ENCODE results near the gene SIAH2. TPM values are rescaled to one million over a fixed set of nuclear protein-coding genes. Genes with fewer than 3 reads are reported as not detected.

Gene SIAH2
- total RNA-seq, 1 donor from 2014 or later: 31.7 TPM

DNA sequence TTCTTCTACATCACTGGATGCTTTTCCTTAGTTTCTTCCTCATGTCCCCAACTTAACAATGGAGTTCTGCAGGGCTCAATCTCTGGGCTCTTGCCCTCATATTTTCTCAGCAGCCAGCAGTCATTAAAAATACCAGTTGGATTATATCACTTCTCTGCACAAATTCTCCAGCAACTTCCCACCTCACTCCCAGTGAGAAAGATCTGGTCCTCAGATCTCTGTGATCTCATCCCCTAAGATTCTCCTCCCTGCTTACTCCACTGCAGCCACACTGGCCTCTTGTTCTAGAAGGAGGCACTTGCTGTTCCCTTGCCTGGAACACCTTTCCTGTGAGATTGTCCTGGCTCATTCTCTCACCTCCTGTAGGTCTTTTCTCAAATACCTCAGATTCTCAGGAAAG is 65.3 kb downstream of the SIAH2 start:
- no peak overlapping the region for H3K4me3 ChIP-seq (ENCODE audit: low read depth, low read length)
- H3K36me3 ChIP-seq (ENCODE audit: control insufficient read depth, insufficient read depth, low read length): no peaks in the 10 kb centered on the region
- TF ChIP-seq, protein P1, sequence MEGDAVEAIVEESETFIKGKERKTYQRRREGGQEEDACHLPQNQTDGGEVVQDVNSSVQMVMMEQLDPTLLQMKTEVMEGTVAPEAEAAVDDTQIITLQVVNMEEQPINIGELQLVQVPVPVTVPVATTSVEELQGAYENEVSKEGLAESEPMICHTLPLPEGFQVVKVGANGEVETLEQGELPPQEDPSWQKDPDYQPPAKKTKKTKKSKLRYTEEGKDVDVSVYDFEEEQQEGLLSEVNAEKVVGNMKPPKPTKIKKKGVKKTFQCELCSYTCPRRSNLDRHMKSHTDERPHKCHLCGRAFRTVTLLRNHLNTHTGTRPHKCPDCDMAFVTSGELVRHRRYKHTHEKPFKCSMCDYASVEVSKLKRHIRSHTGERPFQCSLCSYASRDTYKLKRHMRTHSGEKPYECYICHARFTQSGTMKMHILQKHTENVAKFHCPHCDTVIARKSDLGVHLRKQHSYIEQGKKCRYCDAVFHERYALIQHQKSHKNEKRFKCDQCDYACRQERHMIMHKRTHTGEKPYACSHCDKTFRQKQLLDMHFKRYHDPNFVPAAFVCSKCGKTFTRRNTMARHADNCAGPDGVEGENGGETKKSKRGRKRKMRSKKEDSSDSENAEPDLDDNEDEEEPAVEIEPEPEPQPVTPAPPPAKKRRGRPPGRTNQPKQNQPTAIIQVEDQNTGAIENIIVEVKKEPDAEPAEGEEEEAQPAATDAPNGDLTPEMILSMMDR (IDR thresholded peaks at IDR 0.05; ENCODE audit: insufficient read depth, low read length, poor library complexity, severe bottlenecking): no peak
- H3K27me3 ChIP-seq (ENCODE audit: control insufficient read depth, insufficient read depth, low read length): no peaks in the 10 kb centered on the region
- DNase-seq (ENCODE audit: low read depth): no peak

DNA sequence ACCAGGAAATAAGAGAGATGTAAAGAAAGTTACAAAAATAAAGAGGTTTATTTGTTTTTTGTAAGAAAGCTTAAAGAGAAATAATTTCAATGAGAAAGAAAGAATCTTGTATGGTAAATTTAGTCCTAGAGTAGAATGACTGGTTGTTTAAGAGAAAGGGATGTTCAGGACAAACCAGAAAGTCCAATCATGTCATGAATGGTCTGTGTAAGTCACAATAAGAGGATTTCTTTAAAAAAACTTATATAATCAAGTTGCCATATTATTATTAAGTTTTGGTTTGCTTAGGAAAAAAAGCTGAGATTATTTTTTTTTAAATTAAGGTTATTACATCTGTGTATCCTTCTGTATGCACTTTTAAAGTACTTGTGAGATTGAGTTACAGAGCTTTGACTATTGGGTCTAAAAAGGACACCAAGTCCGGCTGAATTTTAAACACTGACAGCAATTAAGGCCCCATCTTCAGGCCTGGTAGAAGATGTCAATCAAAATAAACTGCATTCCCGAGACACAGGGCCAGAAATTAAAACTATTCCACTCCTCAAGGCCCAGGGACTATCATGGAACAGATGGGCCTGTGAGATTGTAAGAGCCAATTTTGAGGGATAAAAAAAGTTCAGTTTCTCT is 71.4 kb downstream of the SIAH2 start:
- Histone ChIP-seq H3K4me3 (ENCODE audit: low read depth, low read length) (no peak overlapping the region), H3K36me3 (ENCODE audit: control insufficient read depth, insufficient read depth, low read length) (no peaks in the 10 kb centered on the region), H3K27me3 (ENCODE audit: control insufficient read depth, insufficient read depth, low read length) (no peaks in the 10 kb centered on the region)
- TF ChIP-seq, protein P1 (IDR thresholded peaks at IDR 0.05; ENCODE audit: insufficient read depth, low read length, poor library complexity, severe bottlenecking): no peak
- no peak for DNase-seq (ENCODE audit: low read depth)

Other genes with a start within 250 kb of the SIAH2 start
- 334 and 360 TPM in 2 replicates for gene SERP1, start 216.7 kb downstream of the SIAH2 start, total RNA-seq
- 136 and 149 TPM in 2 replicates for gene EIF2A, start 216.4 kb downstream of the SIAH2 start, total RNA-seq
- 109 and 135 TPM in 2 replicates for gene SELENOT, start 159.8 kb downstream of the SIAH2 start, total RNA-seq
- 0.07 TPM in 1 of 2 replicates, not detected in the other for gene ERICH6, start 59.2 kb downstream of the SIAH2 start, total RNA-seq
- not detected in 2 replicates for gene MINDY4B, start 142.3 kb upstream of the SIAH2 start, total RNA-seq
- gene CLRN1, start 209.6 kb upstream of the SIAH2 start, total RNA-seq: not detected in 2 replicates